Breast epithelium (tissue), 4 donors: ENCODE results near the gene CACNA1H. TPM values are rescaled to one million over a fixed set of nuclear protein-coding genes. Genes with fewer than 3 reads are reported as not detected.

Experiments used
- DNase-seq, 2 donors: peaks; one replicate each; pipeline ENCODE4 v3.0.0-alpha.2; 2019; ENCODE audit warnings: low spot score in 2 of 2
- H3K27ac ChIP-seq, 2 donors: fragments of 200-600 bp; sonication (generic) in 1 of 2; one replicate each; pipeline ENCODE4 v1.5.1; 2016 to 2019; ENCODE audit warnings: mild to moderate bottlenecking in 1 of 2
- H3K27me3 ChIP-seq, 2 donors: fragments of 200-600 bp; sonication (generic) in 1 of 2; one replicate each; pipeline versions ENCODE4 v1.5.1 to v1.6.0; 2017 to 2019; ENCODE audit warnings: control low read depth in 1 of 2, mild to moderate bottlenecking in 1 of 2
- H3K36me3 ChIP-seq: fragments of 200-600 bp; one replicate; pipeline ENCODE4 v1.5.1; 2019
- H3K4me1 ChIP-seq, 2 donors: fragments of 200-600 bp; sonication (generic); one replicate each; pipeline ENCODE4 v1.5.1; 2016 to 2019; ENCODE audit warnings: control low read depth in 1 of 2
- H3K4me3 ChIP-seq, 3 donors: fragments of 200-600 bp; sonication (generic); 1 replicate in 2 of 3; 2 replicates in 1 of 3; pipeline ENCODE4 v1.5.1; 2016 to 2019; ENCODE audit warnings: mild to moderate bottlenecking in 3 of 3, moderate library complexity in 2 of 3
- H3K9me3 ChIP-seq, 2 donors: fragments of 200-600 bp; sonication (generic) in 1 of 2; one replicate each; pipeline ENCODE4 v1.5.1; 2016 to 2019; ENCODE audit warnings: control low read depth in 1 of 2
- CTCF ChIP-seq, 3 donors: fragments of 450-650 bp; IDR thresholded peaks; one replicate each; pipeline ENCODE4 v1.5.1; 2016 to 2017; ENCODE audit warnings: antibody characterized with exemption in 3 of 3, mild to moderate bottlenecking in 3 of 3, moderate library complexity in 3 of 3
- POLR2A ChIP-seq: fragments of 450-650 bp; IDR thresholded peaks from one replicate; pipeline ENCODE4 v1.6.1; 2016; ENCODE audit warnings: antibody characterized with exemption, mild to moderate bottlenecking, moderate library complexity
- POLR2AphosphoS5 ChIP-seq, 3 donors: sonication (generic); formaldehyde crosslinking; IDR thresholded peaks; one replicate each; pipeline ENCODE4 v1.6.1; 2017; ENCODE audit warnings: antibody characterized with exemption in 3 of 3
- intact Hi-C: fragments of 100-400 bp; cut with DNase I; formaldehyde crosslinking; loops from one replicate; pipeline ENCODE4 v1.15.1; 2023; ENCODE audit warnings: low total_unique reads
- total RNA-seq, 3 donors: library from RNA; depleted of rRNA; stranded (reverse); fragments of >200 nt; gene quantifications; one replicate each; pipeline ENCODE4 v1.1.0, GENCODE V29; 2016

The CACNA1H gene
- total RNA-seq, 3 donors from 2014 or later = 1.6 to 2.5 (median 2.2) TPM

GRCh38 chr16:1215574-1216295, 62.8 kb downstream of the CACNA1H start:
- intact Hi-C loops = no loop called here
- DNase-seq = no peak
- H3K27ac ChIP-seq = no peak overlapping the region
- H3K27me3 ChIP-seq = peaks cover 0 to 85% of the 10 kb centered on the region in 2 donors
- TF ChIP-seq POLR2A = no peak
- TF ChIP-seq CTCF (IDR thresholded peaks at IDR 0.05) = no peak
- no peak for TF ChIP-seq POLR2AphosphoS5 (IDR thresholded peaks at IDR 0.05)
- H3K4me3 ChIP-seq = no peak overlapping the region
- H3K4me1 ChIP-seq = no peaks in the 10 kb centered on the region
- no peaks in the 10 kb centered on the region for H3K9me3 ChIP-seq
- H3K36me3 ChIP-seq = no peaks in the 10 kb centered on the region

GRCh38 chr16:1216296-1216619, 63.4 kb downstream of the CACNA1H start:
- Histone ChIP-seq H3K36me3 (no peaks in the 10 kb centered on the region), H3K9me3 (no peaks in the 10 kb centered on the region), H3K27me3 (peaks cover 0 to 84% of the 10 kb centered on the region in 2 donors), H3K27ac (no peak overlapping the region), H3K4me1 (no peaks in the 10 kb centered on the region), H3K4me3 (no peak overlapping the region)
- intact Hi-C loops = no loop called here
- no peak for DNase-seq
- TF ChIP-seq POLR2AphosphoS5 (IDR thresholded peaks at IDR 0.05) = no peak
- TF ChIP-seq CTCF (IDR thresholded peaks at IDR 0.05) = no peak
- TF ChIP-seq POLR2A = no peak

GRCh38 chr16:1216681-1217400, 63.9 kb downstream of the CACNA1H start:
- peaks cover 0 to 81% of the 10 kb centered on the region in 2 donors for H3K27me3 ChIP-seq
- H3K36me3 ChIP-seq = no peaks in the 10 kb centered on the region
- TF ChIP-seq POLR2AphosphoS5 (IDR thresholded peaks at IDR 0.05) = no peak
- no peak for TF ChIP-seq CTCF (IDR thresholded peaks at IDR 0.05)
- TF ChIP-seq POLR2A = no peak
- H3K4me1 ChIP-seq = no peaks in the 10 kb centered on the region
- no peak overlapping the region for H3K27ac ChIP-seq
- H3K9me3 ChIP-seq = no peaks in the 10 kb centered on the region
- no peak for DNase-seq
- H3K4me3 ChIP-seq = no peak overlapping the region
- intact Hi-C loops = no loop called here

GRCh38 chr16:1217526-1217925, 64.6 kb downstream of the CACNA1H start:
- no peak for TF ChIP-seq POLR2A
- no peak for TF ChIP-seq CTCF (IDR thresholded peaks at IDR 0.05)
- TF ChIP-seq POLR2AphosphoS5 (IDR thresholded peaks at IDR 0.05) = no peak
- Histone ChIP-seq H3K27me3 (peaks cover 0 to 81% of the 10 kb centered on the region in 2 donors), H3K36me3 (no peaks in the 10 kb centered on the region), H3K27ac (no peak overlapping the region), H3K4me3 (no peak overlapping the region), H3K9me3 (no peaks in the 10 kb centered on the region), H3K4me1 (no peaks in the 10 kb centered on the region)
- intact Hi-C loops = no loop called here
- DNase-seq = no peak
